GM23248 (cell line): ENCODE data around the gene GVQW3. TPM values are rescaled to one million over a fixed set of nuclear protein-coding genes. Genes with fewer than 3 reads are reported as not detected.

ENCODE experiments used
- DNase-seq: peaks from one replicate; pipeline ENCODE4 v3.0.0-alpha.2; 2015
- H2AFZ ChIP-seq: fragments of 200-600 bp; sonication (generic); 2 replicates; pipeline ENCODE4 v1.6.1; 2016; ENCODE audit warnings: antibody characterized with exemption
- H3F3A ChIP-seq: fragments of 200-600 bp; sonication (generic); 2 replicates; pipeline ENCODE4 v1.6.1; 2016; ENCODE audit warnings: mild to moderate bottlenecking, antibody characterized with exemption, mixed run types; ENCODE audit not compliant: insufficient read depth
- H3K27ac ChIP-seq: fragments of 200-600 bp; sonication (generic); 2 replicates; pipeline ENCODE4 v1.5.1; 2016; ENCODE audit warnings: mild to moderate bottlenecking
- H3K27me3 ChIP-seq: fragments of 200-600 bp; sonication (generic); replicated peaks from 2 replicates; pipeline ENCODE4 v1.6.1; 2016; ENCODE audit warnings: mild to moderate bottlenecking; ENCODE audit not compliant: insufficient read depth
- H3K36me3 ChIP-seq: fragments of 200-600 bp; sonication (generic); 2 replicates; pipeline ENCODE4 v1.6.1; 2016; ENCODE audit warnings: low read depth, mild to moderate bottlenecking
- H3K4me1 ChIP-seq: fragments of 200-600 bp; sonication (generic); 2 replicates; pipeline ENCODE4 v1.6.1; 2016; ENCODE audit warnings: mild to moderate bottlenecking; ENCODE audit not compliant: insufficient read depth
- H3K4me2 ChIP-seq: fragments of 200-600 bp; sonication (generic); one replicate; pipeline ENCODE4 v1.6.1; 2016; ENCODE audit warnings: mild to moderate bottlenecking; ENCODE audit not compliant: unreplicated experiment
- H3K4me3 ChIP-seq: fragments of 200-600 bp; sonication (generic); 2 replicates; pipeline ENCODE4 v1.5.1; 2016; ENCODE audit warnings: mild to moderate bottlenecking
- H3K79me2 ChIP-seq: fragments of 200-600 bp; sonication (generic); 2 replicates; pipeline ENCODE4 v1.6.1; 2016; ENCODE audit warnings: mild to moderate bottlenecking; ENCODE audit not compliant: insufficient read depth
- H3K9ac ChIP-seq: fragments of 200-600 bp; sonication (generic); 2 replicates; pipeline ENCODE4 v1.6.1; 2016; ENCODE audit warnings: mild to moderate bottlenecking
- H3K9me2 ChIP-seq: fragments of 200-600 bp; sonication (generic); 2 replicates; pipeline ENCODE4 v1.6.1; 2016; ENCODE audit warnings: mixed run types, mild to moderate bottlenecking, moderate library complexity; ENCODE audit not compliant: insufficient read depth
- H3K9me3 ChIP-seq: fragments of 200-600 bp; sonication (generic); one replicate; pipeline ENCODE4 v1.6.1; 2017; ENCODE audit warnings: low read depth
- H4K20me1 ChIP-seq: fragments of 200-600 bp; sonication (generic); 2 replicates; pipeline ENCODE4 v1.6.0; 2016; ENCODE audit not compliant: insufficient read depth
- EZH2 ChIP-seq: fragments of 200-600 bp; sonication (generic); IDR thresholded peaks from 2 replicates; pipeline ENCODE4 v1.6.1; 2018; ENCODE audit warnings: antibody characterized with exemption, mild to moderate bottlenecking; ENCODE audit not compliant: insufficient read depth, poor library complexity, severe bottlenecking
- EZH2phosphoT487 ChIP-seq: fragments of 200-600 bp; sonication (generic); IDR thresholded peaks from 2 replicates; pipeline ENCODE4 v1.6.1; 2018; ENCODE audit warnings: antibody characterized with exemption, moderate library complexity, mild to moderate bottlenecking, low read depth; ENCODE audit not compliant: insufficient read depth
- WGBS, 2 experiments: methylation state at CpG; one replicate each; pipeline ENCODE4 v1.1.6; 2015 to 2017; ENCODE audit warnings: low lambda C conversion rate in 2 of 2, low coverage in 1 of 2; ENCODE audit errors: missing lambda C conversion rate in 2 of 2; 5-methylcytosine and 5-hydroxymethylcytosine counted together
- in situ Hi-C: fragments of 300-500 bp; cut with MboI; formaldehyde crosslinking; loops from 2 replicates; pipeline ENCODE4 v1.15.0; 2020
- polyA plus RNA-seq: library from polyadenylated mRNA; unstranded; fragments of >200 nt; fragmentation: Nextera tagmentation; extraction: Ambion mirVana; gene quantifications from 2 replicates; pipeline ENCODE4 v1.2.1, GENCODE V29; 2016
- total RNA-seq: library from RNA; depleted of rRNA; stranded (reverse); fragments of >200 nt; shearing (Covaris generic); gene quantifications from 2 replicates; pipeline ENCODE4 v1.2.3, GENCODE V29; 2014

Gene GVQW3
- total and polyA plus RNA-seq, 2 experiments from 2014 or later: 0.54 to 0.76 TPM

DNA sequence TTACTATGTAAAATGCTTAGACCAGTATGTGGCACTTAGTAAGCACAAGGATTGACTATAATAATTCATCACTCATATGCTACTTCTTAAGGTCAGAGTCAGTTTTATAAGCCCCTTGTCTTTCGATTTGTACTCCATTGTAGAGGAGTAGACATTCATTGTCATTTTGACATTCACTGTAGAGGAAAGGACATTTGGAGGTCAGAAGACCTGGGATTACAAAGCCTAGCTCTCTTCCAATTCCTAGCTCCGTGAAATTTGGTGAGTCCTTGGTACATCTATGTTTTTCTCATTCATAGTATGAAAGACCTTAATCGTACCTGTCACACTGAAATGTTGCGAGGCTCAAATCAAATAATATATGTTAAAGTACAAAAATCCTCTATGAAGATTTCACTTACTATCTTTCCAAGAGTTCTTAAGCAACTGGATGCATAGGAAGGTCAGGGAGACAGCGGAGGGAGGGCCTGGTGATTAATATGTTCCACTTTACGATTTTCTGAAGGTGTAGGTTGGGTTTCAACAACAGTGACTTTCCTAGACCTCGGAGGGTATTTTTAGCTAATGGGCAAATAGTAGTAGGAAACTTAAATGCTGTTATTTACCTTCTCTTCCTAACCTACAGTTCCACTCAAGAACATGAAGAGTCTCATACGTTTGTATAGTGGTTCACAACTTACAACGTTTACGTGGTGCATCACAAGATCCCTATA, 62.3 kb downstream of the GVQW3 start:
- peak overlapping the region; percentile 85 for H3K27ac ChIP-seq
- peak overlapping the region; percentile 95 for H3K4me2 ChIP-seq
- no peaks in the 10 kb centered on the region; the same call in 1 of the 2 replicates for H4K20me1 ChIP-seq
- in situ Hi-C loops: no loop called here
- H3K9ac ChIP-seq: peak overlapping the region; percentile 91
- no peaks in the 10 kb centered on the region for H3K9me2 ChIP-seq
- H3K4me1 ChIP-seq: peaks cover 13% of the 10 kb centered on the region; the same call in 1 of the 2 replicates
- no peaks in the 10 kb centered on the region for H3F3A ChIP-seq
- H3K27me3 ChIP-seq: no peaks in the 10 kb centered on the region
- peak; percentile 63 for DNase-seq
- TF ChIP-seq EZH2: no peak
- no peak for TF ChIP-seq EZH2phosphoT487
- peaks cover 47% of the 10 kb centered on the region for H3K79me2 ChIP-seq
- H3K36me3 ChIP-seq: no peaks in the 10 kb centered on the region
- 50 to 52% methylated on average over 10 of the region's 10 CpGs for WGBS, 2 experiments
- peak overlapping the region; percentile 85 for H2AFZ ChIP-seq
- no peaks in the 10 kb centered on the region for H3K9me3 ChIP-seq
- peak overlapping the region; percentile 94 for H3K4me3 ChIP-seq

- H3K36me3 ChIP-seq: no peaks in the 10 kb centered on the region; the same call in 1 of the 2 replicates
- H3K4me2 ChIP-seq: peak overlapping the region; percentile 95
- peaks cover 52% of the 10 kb centered on the region for H3K79me2 ChIP-seq
- WGBS, 2 experiments: 1 to 2% methylated on average over 10 of the region's 10 CpGs
- H3K9me2 ChIP-seq: no peaks in the 10 kb centered on the region
- H3K27me3 ChIP-seq: no peaks in the 10 kb centered on the region
- peak overlapping the region; percentile 91 for H3K9ac ChIP-seq
- H2AFZ ChIP-seq: peak overlapping the region; percentile 85
- no peaks in the 10 kb centered on the region for H3F3A ChIP-seq
- no peaks in the 10 kb centered on the region for H3K9me3 ChIP-seq
- in situ Hi-C loops: no loop called here
- peaks cover 13% of the 10 kb centered on the region; the same call in 1 of the 2 replicates for H3K4me1 ChIP-seq
- DNase-seq: no peak
- H4K20me1 ChIP-seq: no peaks in the 10 kb centered on the region; the same call in 1 of the 2 replicates
- peak overlapping the region; percentile 85 for H3K27ac ChIP-seq
- TF ChIP-seq EZH2: no peak
- no peak for TF ChIP-seq EZH2phosphoT487
- H3K4me3 ChIP-seq: peak overlapping the region; percentile 94
Observed at GRCh38 chr11:76444065-76444383, 62.9 kb downstream of the GVQW3 start.

GRCh38 chr11:76444384-76445120, 63.4 kb downstream of the GVQW3 start, which contains the start of gene EMSY:
Gene EMSY, plus strand, starts transcription at chr11:76445018. Its CDS starts 1,921 bp downstream, at chr11:76446939.
- H4K20me1 ChIP-seq: no peaks in the 10 kb centered on the region; the same call in 1 of the 2 replicates
- H3K4me1 ChIP-seq: peaks cover 13% of the 10 kb centered on the region; the same call in 1 of the 2 replicates
- peak; percentile 100 for DNase-seq
- H3F3A ChIP-seq: no peaks in the 10 kb centered on the region
- H3K4me2 ChIP-seq: peak within 1 kb of the TSS; percentile 95
- H3K9ac ChIP-seq: peak within 1 kb of the TSS; percentile 91
- TF ChIP-seq EZH2phosphoT487: no peak
- no peak for TF ChIP-seq EZH2
- no peaks in the 10 kb centered on the region for H3K27me3 ChIP-seq
- in situ Hi-C loops: no loop called here
- peak within 1 kb of the TSS; percentile 85 for H3K27ac ChIP-seq
- H3K9me2 ChIP-seq: no peaks in the 10 kb centered on the region
- H2AFZ ChIP-seq: peak within 1 kb of the TSS; percentile 91
- H3K4me3 ChIP-seq: peak within 1 kb of the TSS; percentile 94
- H3K79me2 ChIP-seq: peaks cover 57% of the 10 kb centered on the region
- 0 to 1% methylated on average over 51 to 53 of the region's 53 CpGs for WGBS, 2 experiments
- H3K36me3 ChIP-seq: peaks cover 2% of the 10 kb centered on the region; the same call in 1 of the 2 replicates
- H3K9me3 ChIP-seq: no peaks in the 10 kb centered on the region

GRCh38 chr11:76445121-76446084, 64.3 kb downstream of the GVQW3 start:
- Histone ChIP-seq H3K4me2 (peak overlapping the region; percentile 95), H3K79me2 (peaks cover 66% of the 10 kb centered on the region), H4K20me1 (no peaks in the 10 kb centered on the region; the same call in 1 of the 2 replicates), H3K9me3 (no peaks in the 10 kb centered on the region), H3K27me3 (no peaks in the 10 kb centered on the region), H3K4me3 (peak overlapping the region; percentile 94), H3K36me3 (peaks cover 8% of the 10 kb centered on the region; the same call in 1 of the 2 replicates), H3K4me1 (peaks cover 13% of the 10 kb centered on the region; the same call in 1 of the 2 replicates), H3K27ac (peak overlapping the region; percentile 85), H3F3A (no peaks in the 10 kb centered on the region), H2AFZ (peak overlapping the region; percentile 91), H3K9me2 (no peaks in the 10 kb centered on the region), H3K9ac (peak overlapping the region; percentile 91)
- DNase-seq: peak; percentile 95
- TF ChIP-seq EZH2phosphoT487 (no peak), EZH2 (no peak)
- WGBS, 2 experiments: 1 to 2% methylated on average over 45 to 52 of the region's 56 CpGs
- in situ Hi-C loops: no loop called here
